NB4 (cell line): ENCODE measurements around the gene CLDN5.

Source experiments
- POLR2A ChIP-seq: IDR thresholded peaks from 2 replicates; pipeline ENCODE4 v1.6.1; 2011; ENCODE audit warnings: mild to moderate bottlenecking; ENCODE audit not compliant: insufficient read length; ENCODE audit errors: extremely low read depth
- TF ChIP-seq, protein P1 (sequence below): IDR thresholded peaks from one replicate; pipeline ENCODE4 v1.5.1; 2012; ENCODE audit warnings: low read depth, low read length

DNA sequence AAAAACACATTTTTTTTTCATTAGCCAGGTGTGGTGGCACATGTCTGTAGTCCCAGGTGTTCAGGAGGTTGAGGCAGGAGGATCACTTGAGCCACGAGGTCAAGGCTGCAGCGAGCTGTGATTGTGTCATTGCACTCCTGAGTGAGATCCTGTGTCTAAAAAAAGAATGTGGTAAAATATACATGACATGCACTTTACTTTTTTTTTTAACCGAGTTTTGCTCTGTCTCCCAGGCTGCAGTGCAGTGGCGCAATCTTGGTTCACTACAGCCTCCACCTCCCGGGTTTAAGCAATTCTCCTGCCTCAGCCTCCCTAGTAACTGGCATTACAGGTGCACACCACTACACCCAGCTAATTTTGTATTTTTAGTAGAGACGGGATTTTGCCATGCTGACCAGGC is 22.5 kb upstream of the CLDN5 start:
- TF ChIP-seq, protein P1, sequence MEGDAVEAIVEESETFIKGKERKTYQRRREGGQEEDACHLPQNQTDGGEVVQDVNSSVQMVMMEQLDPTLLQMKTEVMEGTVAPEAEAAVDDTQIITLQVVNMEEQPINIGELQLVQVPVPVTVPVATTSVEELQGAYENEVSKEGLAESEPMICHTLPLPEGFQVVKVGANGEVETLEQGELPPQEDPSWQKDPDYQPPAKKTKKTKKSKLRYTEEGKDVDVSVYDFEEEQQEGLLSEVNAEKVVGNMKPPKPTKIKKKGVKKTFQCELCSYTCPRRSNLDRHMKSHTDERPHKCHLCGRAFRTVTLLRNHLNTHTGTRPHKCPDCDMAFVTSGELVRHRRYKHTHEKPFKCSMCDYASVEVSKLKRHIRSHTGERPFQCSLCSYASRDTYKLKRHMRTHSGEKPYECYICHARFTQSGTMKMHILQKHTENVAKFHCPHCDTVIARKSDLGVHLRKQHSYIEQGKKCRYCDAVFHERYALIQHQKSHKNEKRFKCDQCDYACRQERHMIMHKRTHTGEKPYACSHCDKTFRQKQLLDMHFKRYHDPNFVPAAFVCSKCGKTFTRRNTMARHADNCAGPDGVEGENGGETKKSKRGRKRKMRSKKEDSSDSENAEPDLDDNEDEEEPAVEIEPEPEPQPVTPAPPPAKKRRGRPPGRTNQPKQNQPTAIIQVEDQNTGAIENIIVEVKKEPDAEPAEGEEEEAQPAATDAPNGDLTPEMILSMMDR = no peak
- TF ChIP-seq POLR2A = no peak
